Measurements from ENCODE around the gene FOXP4.
A peak's percentile ranks its signal among the peaks of the same experiment; 100 is the strongest.

Gene FOXP4

DNA sequence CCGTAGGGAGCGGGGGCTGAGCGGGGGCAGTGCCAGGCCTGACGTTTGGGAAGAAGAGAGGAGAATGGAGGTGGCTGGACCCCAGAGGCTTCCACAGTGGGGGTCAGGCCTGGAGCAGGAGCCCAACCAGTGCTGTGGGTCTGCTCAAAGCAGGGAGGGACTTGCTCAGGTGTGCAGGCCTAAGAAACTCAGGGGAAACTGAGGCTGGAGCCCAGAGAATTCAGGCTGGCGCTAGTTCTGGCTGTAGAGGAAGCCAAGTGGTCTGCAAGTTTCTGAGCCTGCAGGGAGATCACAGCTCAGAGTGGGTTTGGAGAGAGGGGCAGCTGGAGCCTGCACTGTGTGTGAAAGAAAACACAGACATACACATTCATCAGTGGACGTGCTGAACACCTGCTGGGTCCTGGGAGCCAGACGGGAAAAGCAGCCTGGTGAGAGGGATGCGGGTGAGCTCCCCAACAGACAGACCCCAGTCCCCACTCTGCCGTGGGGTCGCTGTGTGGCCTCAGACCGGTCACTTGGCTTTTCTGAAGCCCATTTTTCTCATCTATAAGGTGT is 17.7 kb upstream of the FOXP4 start:
- peaks cover 58% of the 10 kb centered on the region for H3K4me1 ChIP-seq (ENCODE audit: control insufficient read depth, insufficient read depth, low read length)
- peak overlapping the region; percentile 36 for H3K4me3 ChIP-seq (ENCODE audit: low read length)
- peaks cover 10% of the 10 kb centered on the region for H3K27me3 ChIP-seq (ENCODE audit: control insufficient read depth, insufficient read depth, low read length)
- H3K9ac ChIP-seq (ENCODE audit: low read length) = peak overlapping the region; percentile 76
- no peaks in the 10 kb centered on the region for H3K36me3 ChIP-seq (ENCODE audit: control insufficient read depth, insufficient read depth, low read length)
- H3K9me3 ChIP-seq (ENCODE audit: control insufficient read depth, low read length) = no peaks in the 10 kb centered on the region

GRCh38 chr6:41529049-41529448 is 17.1 kb upstream of the FOXP4 start:
- peaks cover 53% of the 10 kb centered on the region for H3K4me1 ChIP-seq (ENCODE audit: control insufficient read depth, insufficient read depth, low read length)
- H3K9ac ChIP-seq (ENCODE audit: low read length) = peak overlapping the region; percentile 47
- peaks cover 10% of the 10 kb centered on the region for H3K27me3 ChIP-seq (ENCODE audit: control insufficient read depth, insufficient read depth, low read length)
- H3K9me3 ChIP-seq (ENCODE audit: control insufficient read depth, low read length) = no peaks in the 10 kb centered on the region
- no peaks in the 10 kb centered on the region for H3K36me3 ChIP-seq (ENCODE audit: control insufficient read depth, insufficient read depth, low read length)
- no peak overlapping the region for H3K4me3 ChIP-seq (ENCODE audit: low read length)

GRCh38 chr6:41529970-41530369 is 16.2 kb upstream of the FOXP4 start:
- H3K36me3 ChIP-seq (ENCODE audit: control insufficient read depth, insufficient read depth, low read length) = no peaks in the 10 kb centered on the region
- H3K4me3 ChIP-seq (ENCODE audit: low read length) = no peak overlapping the region
- H3K27me3 ChIP-seq (ENCODE audit: control insufficient read depth, insufficient read depth, low read length) = peaks cover 10% of the 10 kb centered on the region
- no peaks in the 10 kb centered on the region for H3K9me3 ChIP-seq (ENCODE audit: control insufficient read depth, low read length)
- H3K9ac ChIP-seq (ENCODE audit: low read length) = no peak overlapping the region
- peaks cover 48% of the 10 kb centered on the region for H3K4me1 ChIP-seq (ENCODE audit: control insufficient read depth, insufficient read depth, low read length)

DNA sequence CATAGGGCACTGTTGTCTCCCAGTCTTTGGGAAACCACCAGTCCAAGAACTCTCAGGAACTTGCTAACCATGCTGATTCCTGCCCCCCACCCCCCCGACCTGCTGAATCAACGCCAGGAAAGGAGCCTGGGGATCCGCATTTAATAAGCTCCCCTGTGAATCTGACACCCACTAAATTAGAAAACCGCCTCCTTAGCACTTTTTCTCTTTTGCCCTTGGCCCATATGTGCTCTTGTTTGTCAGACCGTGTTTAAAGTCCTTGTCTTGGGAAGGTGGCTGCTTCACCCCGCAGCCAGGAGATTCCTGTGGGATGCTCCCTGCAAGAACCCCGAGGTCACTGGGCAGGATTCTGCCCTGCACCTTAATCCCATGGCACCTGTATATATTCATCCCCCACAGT is 15.7 kb upstream of the FOXP4 start:
- Histone ChIP-seq H3K4me3 (ENCODE audit: low read length) (no peak overlapping the region), H3K4me1 (ENCODE audit: control insufficient read depth, insufficient read depth, low read length) (peaks cover 48% of the 10 kb centered on the region), H3K36me3 (ENCODE audit: control insufficient read depth, insufficient read depth, low read length) (no peaks in the 10 kb centered on the region), H3K9me3 (ENCODE audit: control insufficient read depth, low read length) (no peaks in the 10 kb centered on the region), H3K27me3 (ENCODE audit: control insufficient read depth, insufficient read depth, low read length) (peaks cover 10% of the 10 kb centered on the region), H3K9ac (ENCODE audit: low read length) (no peak overlapping the region)

DNA sequence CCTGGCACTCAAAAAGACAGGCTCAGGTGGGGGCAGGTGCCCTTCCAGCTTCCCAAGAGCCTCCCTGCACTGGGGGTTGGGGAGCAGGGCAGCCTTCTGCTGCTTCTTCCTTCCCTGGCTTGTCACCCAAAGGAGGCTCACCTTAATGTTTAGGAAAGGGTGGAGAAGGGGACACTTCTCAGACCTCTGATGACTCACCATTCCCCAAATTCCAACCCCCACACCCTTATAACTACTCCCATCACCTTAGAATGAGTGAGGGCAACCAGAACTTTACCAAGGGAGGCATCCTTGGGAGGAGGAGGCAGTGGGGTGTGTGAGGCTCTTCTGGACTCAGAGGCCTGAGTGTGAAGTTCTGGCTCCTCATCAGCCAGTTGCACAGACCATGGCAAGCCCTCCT is 15.2 kb upstream of the FOXP4 start:
- peaks cover 10% of the 10 kb centered on the region for H3K27me3 ChIP-seq (ENCODE audit: control insufficient read depth, insufficient read depth, low read length)
- H3K4me3 ChIP-seq (ENCODE audit: low read length) = no peak overlapping the region
- no peaks in the 10 kb centered on the region for H3K36me3 ChIP-seq (ENCODE audit: control insufficient read depth, insufficient read depth, low read length)
- H3K9ac ChIP-seq (ENCODE audit: low read length) = peak overlapping the region; percentile 38
- H3K9me3 ChIP-seq (ENCODE audit: control insufficient read depth, low read length) = no peaks in the 10 kb centered on the region
- H3K4me1 ChIP-seq (ENCODE audit: control insufficient read depth, insufficient read depth, low read length) = peaks cover 52% of the 10 kb centered on the region

GRCh38 chr6:41531591-41532582 is 14.3 kb upstream of the FOXP4 start:
- Histone ChIP-seq H3K4me3 (ENCODE audit: low read length) (no peak overlapping the region), H3K9ac (ENCODE audit: low read length) (peak overlapping the region; percentile 38), H3K27me3 (ENCODE audit: control insufficient read depth, insufficient read depth, low read length) (peaks cover 10% of the 10 kb centered on the region), H3K36me3 (ENCODE audit: control insufficient read depth, insufficient read depth, low read length) (no peaks in the 10 kb centered on the region), H3K4me1 (ENCODE audit: control insufficient read depth, insufficient read depth, low read length) (peaks cover 60% of the 10 kb centered on the region), H3K9me3 (ENCODE audit: control insufficient read depth, low read length) (no peaks in the 10 kb centered on the region)

DNA sequence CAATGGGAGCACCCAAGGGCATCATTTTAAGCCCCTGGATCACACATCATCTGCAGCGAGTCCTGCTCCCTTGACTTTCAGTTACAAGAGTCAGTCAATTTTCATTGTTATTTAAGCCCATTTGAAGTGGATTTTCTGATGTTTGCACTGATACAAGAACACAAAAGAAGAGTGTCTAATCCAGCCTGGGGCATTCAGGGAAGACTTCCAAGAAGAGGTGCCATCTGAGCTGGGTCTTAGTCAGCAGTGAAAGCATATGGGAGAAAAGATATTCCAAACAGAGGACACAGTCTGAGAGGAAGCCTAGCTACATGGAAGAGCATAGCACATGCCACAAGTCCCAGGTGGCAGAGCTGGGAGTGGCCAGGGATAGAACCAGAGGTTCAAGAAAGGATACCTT is 10.4 kb upstream of the FOXP4 start:
- H3K9me3 ChIP-seq (ENCODE audit: control insufficient read depth, low read length) = no peaks in the 10 kb centered on the region
- no peak overlapping the region for H3K4me3 ChIP-seq (ENCODE audit: low read length)
- no peak overlapping the region for H3K9ac ChIP-seq (ENCODE audit: low read length)
- H3K36me3 ChIP-seq (ENCODE audit: control insufficient read depth, insufficient read depth, low read length) = no peaks in the 10 kb centered on the region
- peaks cover 55% of the 10 kb centered on the region for H3K4me1 ChIP-seq (ENCODE audit: control insufficient read depth, insufficient read depth, low read length)
- no peaks in the 10 kb centered on the region for H3K27me3 ChIP-seq (ENCODE audit: control insufficient read depth, insufficient read depth, low read length)

GRCh38 chr6:41536795-41537758 is 9.1 kb upstream of the FOXP4 start:
- Histone ChIP-seq H3K36me3 (ENCODE audit: control insufficient read depth, insufficient read depth, low read length) (no peaks in the 10 kb centered on the region), H3K27me3 (ENCODE audit: control insufficient read depth, insufficient read depth, low read length) (no peaks in the 10 kb centered on the region), H3K9ac (ENCODE audit: low read length) (peak overlapping the region; percentile 58), H3K4me3 (ENCODE audit: low read length) (peak overlapping the region; percentile 17), H3K9me3 (ENCODE audit: control insufficient read depth, low read length) (no peaks in the 10 kb centered on the region), H3K4me1 (ENCODE audit: control insufficient read depth, insufficient read depth, low read length) (peaks cover 42% of the 10 kb centered on the region)

DNA sequence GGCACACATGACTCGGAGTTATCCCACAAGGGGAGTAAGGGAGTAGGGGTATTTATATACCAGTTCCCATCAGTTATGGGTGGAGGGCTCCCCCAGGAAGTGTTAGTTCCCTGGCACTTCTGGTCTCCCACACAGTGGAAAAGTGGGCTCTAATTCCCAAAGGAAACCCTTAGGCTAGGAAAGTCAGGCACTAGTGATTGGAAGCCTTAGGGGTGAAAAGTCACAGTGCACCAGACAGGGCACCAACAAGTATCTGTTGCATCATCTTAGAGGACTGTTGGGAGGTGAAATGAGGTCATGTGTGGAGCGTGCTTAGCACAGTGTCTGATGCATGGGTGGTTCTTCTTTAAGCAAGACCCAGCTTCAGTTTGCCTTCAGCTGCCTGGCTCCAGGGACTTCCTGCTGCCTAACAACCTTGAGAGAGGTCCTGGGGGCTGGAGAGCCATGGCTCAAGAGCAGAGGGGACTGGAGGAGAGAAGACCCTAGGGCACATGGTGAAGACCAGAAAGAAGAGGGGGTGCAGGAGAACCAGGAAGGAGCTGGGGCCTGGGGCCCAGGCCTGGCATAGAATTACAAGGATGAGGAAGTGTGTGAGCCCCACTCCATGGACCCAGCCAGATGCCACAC is 7.5 kb upstream of the FOXP4 start:
- Histone ChIP-seq H3K27me3 (ENCODE audit: control insufficient read depth, insufficient read depth, low read length) (no peaks in the 10 kb centered on the region), H3K9ac (ENCODE audit: low read length) (no peak overlapping the region), H3K4me1 (ENCODE audit: control insufficient read depth, insufficient read depth, low read length) (peaks cover 36% of the 10 kb centered on the region), H3K36me3 (ENCODE audit: control insufficient read depth, insufficient read depth, low read length) (no peaks in the 10 kb centered on the region), H3K9me3 (ENCODE audit: control insufficient read depth, low read length) (no peaks in the 10 kb centered on the region), H3K4me3 (ENCODE audit: low read length) (no peak overlapping the region)

DNA sequence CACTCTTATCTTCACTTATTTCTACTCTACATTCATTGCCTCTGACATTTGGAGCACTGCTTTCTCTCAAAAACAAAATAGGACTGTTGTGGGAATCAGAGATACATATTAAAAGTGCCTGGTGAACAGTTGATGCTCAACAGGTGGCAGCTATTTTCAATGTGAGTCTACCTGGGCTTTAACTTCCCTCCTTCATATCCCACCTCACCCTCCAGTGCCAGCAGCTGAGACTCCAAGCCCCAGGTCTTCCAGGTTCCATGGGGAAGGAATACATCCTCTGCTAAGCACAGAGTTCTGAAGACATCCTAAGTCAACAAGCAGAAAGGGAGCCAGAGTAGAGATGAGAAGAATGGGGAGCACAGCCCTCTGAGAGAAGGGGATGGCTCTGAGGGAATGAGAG is 7.0 kb upstream of the FOXP4 start:
- Histone ChIP-seq H3K36me3 (ENCODE audit: control insufficient read depth, insufficient read depth, low read length) (no peaks in the 10 kb centered on the region), H3K9ac (ENCODE audit: low read length) (no peak overlapping the region), H3K27me3 (ENCODE audit: control insufficient read depth, insufficient read depth, low read length) (no peaks in the 10 kb centered on the region), H3K4me1 (ENCODE audit: control insufficient read depth, insufficient read depth, low read length) (peaks cover 36% of the 10 kb centered on the region), H3K4me3 (ENCODE audit: low read length) (no peak overlapping the region), H3K9me3 (ENCODE audit: control insufficient read depth, low read length) (no peaks in the 10 kb centered on the region)

GRCh38 chr6:41541364-41541763 is 4.8 kb upstream of the FOXP4 start:
- peaks cover 42% of the 10 kb centered on the region for H3K4me1 ChIP-seq (ENCODE audit: control insufficient read depth, insufficient read depth, low read length)
- H3K9ac ChIP-seq (ENCODE audit: low read length) = no peak overlapping the region
- no peaks in the 10 kb centered on the region for H3K27me3 ChIP-seq (ENCODE audit: control insufficient read depth, insufficient read depth, low read length)
- H3K9me3 ChIP-seq (ENCODE audit: control insufficient read depth, low read length) = no peaks in the 10 kb centered on the region
- H3K36me3 ChIP-seq (ENCODE audit: control insufficient read depth, insufficient read depth, low read length) = no peaks in the 10 kb centered on the region
- H3K4me3 ChIP-seq (ENCODE audit: low read length) = no peak overlapping the region
